ENCODE data around the gene KCNK6. TPM values are rescaled to one million over a fixed set of nuclear protein-coding genes. Genes with fewer than 3 reads are reported as not detected.

KCNK6 gene
- total RNA-seq, 1 experiment from 2014 or later, result 6.5 TPM

DNA sequence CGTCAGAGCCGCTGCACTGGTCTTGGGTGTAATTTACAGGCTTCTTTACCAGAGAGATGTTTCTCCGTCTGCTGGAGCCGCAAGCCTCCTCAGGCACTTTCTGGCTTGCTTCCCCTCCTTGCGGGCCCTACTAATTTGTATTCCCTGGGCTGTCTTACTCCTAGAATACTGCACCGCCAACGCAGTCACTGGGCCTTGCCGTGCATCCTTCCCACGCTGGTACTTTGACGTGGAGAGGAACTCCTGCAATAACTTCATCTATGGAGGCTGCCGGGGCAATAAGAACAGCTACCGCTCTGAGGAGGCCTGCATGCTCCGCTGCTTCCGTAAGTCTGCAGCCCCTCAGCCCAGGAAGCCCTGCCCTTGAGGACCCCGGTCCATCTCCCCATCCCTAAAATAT lies 29.7 kb upstream of the KCNK6 start:
- no CpG with 5 or more reads among the region's 15 CpGs for WGBS (ENCODE audit: extremely low coverage, insufficient read length, low lambda C conversion rate)
- Histone ChIP-seq H4K8ac (replicated peaks; ENCODE audit: insufficient read length, low read depth, low read length) (no peak overlapping the region), H3K9ac (ENCODE audit: extremely low read depth, insufficient read length, low read length) (no peak overlapping the region), H3K4ac (ENCODE audit: low read depth, low read length) (no peak overlapping the region), H3K79me1 (ENCODE audit: insufficient read depth, low read depth, low read length, poor library complexity, severe bottlenecking) (no peaks in the 10 kb centered on the region), H2BK20ac (ENCODE audit: low read depth, low read length, poor library complexity, severe bottlenecking) (no peak overlapping the region), H4K91ac (ENCODE audit: insufficient read length, low read depth, low read length) (no peak overlapping the region), H2AFZ (ENCODE audit: low read length) (no peak overlapping the region), H3K9me3 (ENCODE audit: control insufficient read depth, low read depth, low read length) (no peaks in the 10 kb centered on the region), H4K5ac (ENCODE audit: insufficient read length, low read depth, low read length) (no peak overlapping the region), H2BK120ac (ENCODE audit: low read depth, low read length, poor library complexity, severe bottlenecking) (no peak overlapping the region), H3K4me2 (ENCODE audit: insufficient read depth, insufficient read length, low read length) (no peak overlapping the region), H2BK12ac (ENCODE audit: insufficient read length, low read depth, low read length) (no peak overlapping the region), H3K27ac (ENCODE audit: insufficient read length, low read depth, low read length) (no peak overlapping the region), H3K18ac (ENCODE audit: insufficient read length, low read depth, low read length) (no peak overlapping the region), H2AK5ac (ENCODE audit: insufficient read length, low read length) (no peak overlapping the region), H4K20me1 (ENCODE audit: control insufficient read depth, insufficient read depth, insufficient read length) (no peaks in the 10 kb centered on the region), H2BK15ac (ENCODE audit: low read depth, low read length) (no peak overlapping the region), H3K56ac (ENCODE audit: insufficient read length, low read depth, low read length) (no peak overlapping the region), H3K23me2 (ENCODE audit: insufficient read length, low read depth, low read length, poor library complexity, severe bottlenecking) (no peaks in the 10 kb centered on the region), H2BK5ac (ENCODE audit: insufficient read length, low read length) (no peak overlapping the region), H3K23ac (ENCODE audit: insufficient read length, low read depth, low read length) (no peak overlapping the region), H3K4me1 (ENCODE audit: insufficient read depth, low read length) (no peaks in the 10 kb centered on the region), H3K14ac (ENCODE audit: insufficient read depth, low read length) (no peak overlapping the region), H3T11ph (ENCODE audit: low read length) (no peak overlapping the region), H3K27me3 (ENCODE audit: insufficient read depth, low read length) (no peaks in the 10 kb centered on the region), H3K79me2 (ENCODE audit: insufficient read depth, low read length) (no peaks in the 10 kb centered on the region)
- Mint-ChIP-seq H3K27me3 (ENCODE audit: low read depth) (no peaks in the 10 kb centered on the region), H3K9me3 (no peaks in the 10 kb centered on the region), H3K36me3 (ENCODE audit: insufficient read depth in 1 of 3, low read depth in 3 of 3) (peaks cover 37 to 74% (median 74%) of the 10 kb centered on the region in 3 experiments; a peak in 6 of 7 replicates), H3K4me3 (no peak overlapping the region), H3K27ac (peak overlapping the region in 1 of 3 experiments; percentile 55; a peak in 1 of 7 replicates), H3K4me1 (no peaks in the 10 kb centered on the region)
- DNase-seq, result no peak
- no peak for TF ChIP-seq CTCF (conservative IDR thresholded peaks at IDR 0.05)

All from H9 (cell line).